Measurements from ENCODE around the gene CCDC169. TPM values are rescaled to one million over a fixed set of nuclear protein-coding genes. Genes with fewer than 3 reads are reported as not detected.
"Not testable (repeated sequence)": the region's sequence is repeated elsewhere in the genome, so short reads cannot be mapped to it uniquely, and the experiment has no call there.

The CCDC169 gene
- total RNA-seq, 1 donor from 2014 or later = 2.1 TPM

DNA sequence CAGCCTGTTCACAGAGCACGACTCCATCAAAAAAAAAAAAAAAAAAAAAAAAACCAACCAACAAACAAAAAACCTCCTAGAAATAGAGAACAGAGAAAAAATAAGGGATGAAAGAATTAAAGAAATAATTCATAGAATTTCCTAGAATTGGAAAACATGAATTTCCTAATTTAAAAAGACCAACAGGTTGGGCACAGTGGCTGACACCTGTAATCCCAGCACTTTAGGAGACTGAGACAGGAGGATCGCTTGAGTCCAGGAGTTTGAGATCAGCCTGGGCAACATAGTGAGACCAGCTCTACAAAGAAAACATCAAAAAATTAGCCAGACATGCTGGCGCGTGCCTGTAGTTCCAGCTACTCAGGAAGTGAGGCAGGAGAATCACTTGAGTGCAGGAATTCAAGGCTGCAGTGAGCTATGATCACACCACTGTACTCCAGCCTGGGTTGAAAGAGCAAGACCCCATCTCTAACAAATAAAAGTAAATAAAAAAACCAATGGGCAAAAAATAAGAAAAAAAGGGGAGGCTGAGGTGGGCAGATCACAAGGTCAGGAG lies 42.1 kb upstream of the CCDC169 start:
- peaks cover 0 to 17% (median 3%) of the 10 kb centered on the region in 3 donors for H3K4me1 ChIP-seq (ENCODE audit: control insufficient read depth in 3 of 3, insufficient read depth in 3 of 3, low read length in 3 of 3)

DNA sequence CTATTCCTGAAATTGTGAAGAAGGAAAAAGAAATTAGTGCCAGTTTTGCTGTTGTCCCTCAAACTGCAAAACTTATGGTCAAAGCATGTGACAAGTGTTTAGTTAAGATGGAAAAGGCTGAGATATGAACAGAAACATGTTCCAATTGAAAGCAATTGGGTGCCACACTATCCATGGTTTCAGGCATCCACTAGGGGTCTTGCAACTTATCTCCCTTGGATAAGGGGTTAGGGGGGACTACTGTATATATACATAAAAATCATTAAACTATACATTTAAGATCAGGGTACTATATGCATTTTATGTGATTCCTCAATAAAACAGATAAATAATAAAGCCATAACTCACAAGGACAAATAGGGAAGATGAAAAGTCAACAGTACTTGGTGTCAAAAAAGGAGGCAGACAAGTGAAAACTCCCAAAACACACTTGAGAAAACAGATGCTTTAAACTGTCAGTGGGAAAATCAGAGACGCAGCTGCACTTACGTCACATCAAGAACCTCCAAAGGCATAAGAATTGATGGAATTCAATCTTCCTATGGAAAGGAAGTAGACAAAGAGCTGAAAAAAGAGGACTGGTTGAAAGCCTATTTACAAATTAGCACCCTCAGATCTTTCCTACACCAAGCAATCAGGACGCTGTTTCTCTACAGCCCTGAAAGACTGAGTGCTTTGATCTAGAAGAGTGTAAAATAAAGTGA lies 40.5 kb upstream of the CCDC169 start:
- no peaks in the 10 kb centered on the region for H3K27me3 ChIP-seq (ENCODE audit: control insufficient read depth in 3 of 3, insufficient read depth in 3 of 3, low read length in 3 of 3)
- H3K36me3 ChIP-seq (ENCODE audit: control insufficient read depth in 3 of 3, insufficient read depth in 3 of 3, low read length in 3 of 3) = peaks cover 0 to 6% (median 0%) of the 10 kb centered on the region in 3 donors
- H3K4me3 ChIP-seq (ENCODE audit: low read length in 3 of 3) = no peak overlapping the region
- no peaks in the 10 kb centered on the region for H3K9me3 ChIP-seq (ENCODE audit: control insufficient read depth in 3 of 3, low read length in 3 of 3)
- H3K27ac ChIP-seq (ENCODE audit: low read depth, low read length) = no peak overlapping the region
- no peak overlapping the region for H3K9ac ChIP-seq (ENCODE audit: low read depth in 1 of 3, low read length in 3 of 3)
- H3K4me1 ChIP-seq (ENCODE audit: control insufficient read depth in 3 of 3, insufficient read depth in 3 of 3, low read length in 3 of 3) = peaks cover 0 to 15% (median 0%) of the 10 kb centered on the region in 3 donors

More for the DNA sequence above, 42.1 kb upstream of the CCDC169 start:
- H3K4me3 ChIP-seq (ENCODE audit: low read length in 3 of 3) = no peak overlapping the region
- no peaks in the 10 kb centered on the region for H3K9me3 ChIP-seq (ENCODE audit: control insufficient read depth in 3 of 3, low read length in 3 of 3)
- H3K27me3 ChIP-seq (ENCODE audit: control insufficient read depth in 3 of 3, insufficient read depth in 3 of 3, low read length in 3 of 3) = no peaks in the 10 kb centered on the region
- no peak overlapping the region for H3K27ac ChIP-seq (ENCODE audit: low read depth, low read length)
- H3K9ac ChIP-seq (ENCODE audit: low read depth in 1 of 3, low read length in 3 of 3) = no peak overlapping the region
- peaks cover 0 to 6% (median 0%) of the 10 kb centered on the region in 3 donors for H3K36me3 ChIP-seq (ENCODE audit: control insufficient read depth in 3 of 3, insufficient read depth in 3 of 3, low read length in 3 of 3)

DNA sequence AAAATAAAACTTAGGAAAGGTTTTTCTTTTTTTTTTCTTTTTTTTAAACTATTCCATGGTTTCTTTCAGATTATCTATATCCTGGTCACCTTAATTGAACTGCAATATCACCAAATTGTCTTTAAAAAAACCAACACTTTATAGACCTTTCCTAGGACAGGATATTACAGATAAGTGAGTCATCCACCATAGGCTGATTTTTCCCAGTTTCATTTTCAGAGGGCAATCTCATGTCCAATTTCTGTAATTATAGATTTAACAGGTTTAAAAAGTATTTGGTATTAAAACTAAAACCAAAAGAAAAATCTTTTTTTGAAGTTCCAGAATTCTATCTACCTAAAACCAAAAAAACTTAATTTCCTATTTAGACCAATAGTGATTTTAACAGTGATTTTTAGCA lies 35.4 kb upstream of the CCDC169 start:
- H3K4me3 ChIP-seq (ENCODE audit: low read length in 3 of 3) = no peak overlapping the region
- no peak overlapping the region for H3K27ac ChIP-seq (ENCODE audit: low read depth, low read length)
- peaks cover 0 to 7% (median 0%) of the 10 kb centered on the region in 3 donors for H3K4me1 ChIP-seq (ENCODE audit: control insufficient read depth in 3 of 3, insufficient read depth in 3 of 3, low read length in 3 of 3)
- H3K9me3 ChIP-seq (ENCODE audit: control insufficient read depth in 3 of 3, low read length in 3 of 3) = no peaks in the 10 kb centered on the region
- no peak overlapping the region for H3K9ac ChIP-seq (ENCODE audit: low read depth in 1 of 3, low read length in 3 of 3)
- H3K27me3 ChIP-seq (ENCODE audit: control insufficient read depth in 3 of 3, insufficient read depth in 3 of 3, low read length in 3 of 3) = no peaks in the 10 kb centered on the region
- peaks cover 0 to 26% (median 20%) of the 10 kb centered on the region in 3 donors for H3K36me3 ChIP-seq (ENCODE audit: control insufficient read depth in 3 of 3, insufficient read depth in 3 of 3, low read length in 3 of 3)

DNA sequence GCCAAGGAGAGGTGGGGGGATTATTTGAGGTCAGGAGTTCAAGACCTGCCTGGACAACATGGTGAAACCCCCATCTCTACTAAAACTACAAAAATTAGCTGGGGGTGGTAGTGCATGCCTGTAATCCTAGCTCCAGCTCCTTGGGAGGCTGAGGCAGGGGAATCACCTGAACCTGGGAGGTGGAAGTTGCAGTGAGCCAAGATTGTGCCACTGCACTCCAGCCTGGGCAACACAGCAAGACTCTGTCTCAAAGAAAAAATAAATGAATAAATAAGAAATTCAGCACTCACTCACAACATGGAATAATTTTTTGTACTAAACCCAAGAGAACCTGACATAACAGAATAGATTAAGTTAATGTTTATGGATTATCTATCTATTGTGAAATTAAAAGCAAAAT lies 34.6 kb upstream of the CCDC169 start:
- H3K27me3 ChIP-seq (ENCODE audit: control insufficient read depth in 3 of 3, insufficient read depth in 3 of 3, low read length in 3 of 3); H3K4me3 ChIP-seq (ENCODE audit: low read length in 3 of 3); H3K9me3 ChIP-seq (ENCODE audit: control insufficient read depth in 3 of 3, low read length in 3 of 3); H3K4me1 ChIP-seq (ENCODE audit: control insufficient read depth in 3 of 3, insufficient read depth in 3 of 3, low read length in 3 of 3); H3K9ac ChIP-seq (ENCODE audit: low read depth in 1 of 3, low read length in 3 of 3); H3K27ac ChIP-seq (ENCODE audit: low read depth, low read length): not testable (repeated sequence)
- H3K36me3 ChIP-seq (ENCODE audit: control insufficient read depth in 3 of 3, insufficient read depth in 3 of 3, low read length in 3 of 3) = peaks cover 0 to 31% (median 24%) of the 10 kb centered on the region in 3 donors

DNA sequence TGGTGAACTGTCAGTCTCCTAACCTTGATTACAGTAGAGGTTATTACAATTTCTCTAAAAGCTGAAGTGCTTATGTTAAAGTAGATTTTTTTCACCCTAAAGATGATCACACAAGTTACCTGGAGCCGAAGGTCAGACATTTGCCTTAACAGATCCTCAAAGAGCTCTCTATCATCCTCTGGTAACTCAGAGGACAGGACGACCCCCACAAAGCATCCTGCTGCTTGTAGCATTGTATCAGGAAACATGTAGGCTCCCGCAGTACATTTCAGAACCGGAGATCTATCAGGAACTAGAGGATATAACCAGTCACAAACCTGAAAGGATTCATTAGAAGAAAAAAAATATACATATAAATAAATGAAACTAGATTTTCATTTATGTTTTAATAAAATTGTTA lies 33.7 kb upstream of the CCDC169 start:
- H3K27ac ChIP-seq (ENCODE audit: low read depth, low read length) = no peak overlapping the region
- peaks cover 0 to 7% (median 0%) of the 10 kb centered on the region in 3 donors for H3K4me1 ChIP-seq (ENCODE audit: control insufficient read depth in 3 of 3, insufficient read depth in 3 of 3, low read length in 3 of 3)
- H3K9ac ChIP-seq (ENCODE audit: low read depth in 1 of 3, low read length in 3 of 3) = no peak overlapping the region
- H3K27me3 ChIP-seq (ENCODE audit: control insufficient read depth in 3 of 3, insufficient read depth in 3 of 3, low read length in 3 of 3) = no peaks in the 10 kb centered on the region
- no peak overlapping the region for H3K4me3 ChIP-seq (ENCODE audit: low read length in 3 of 3)
- H3K9me3 ChIP-seq (ENCODE audit: control insufficient read depth in 3 of 3, low read length in 3 of 3) = no peaks in the 10 kb centered on the region
- peaks cover 0 to 37% (median 28%) of the 10 kb centered on the region in 3 donors for H3K36me3 ChIP-seq (ENCODE audit: control insufficient read depth in 3 of 3, insufficient read depth in 3 of 3, low read length in 3 of 3)

DNA sequence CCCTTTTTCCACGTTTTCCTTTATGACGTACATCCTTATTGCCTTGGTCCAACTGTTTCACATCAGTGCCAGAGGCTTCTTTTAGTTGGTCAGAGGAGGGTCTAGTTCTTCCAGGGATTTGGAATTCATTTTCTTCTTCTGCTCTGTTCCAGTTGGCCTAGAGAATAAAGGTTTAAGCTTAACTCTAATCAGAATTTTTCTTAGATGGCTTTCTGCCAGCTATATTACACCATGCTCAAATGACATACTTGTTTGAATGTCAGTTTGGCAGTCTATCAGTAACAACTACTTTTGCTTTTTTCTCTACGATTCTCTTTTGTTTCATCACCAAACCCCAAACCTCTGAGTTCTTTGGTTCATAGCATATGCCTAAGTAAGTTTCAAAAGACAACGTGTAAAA lies 31.7 kb upstream of the CCDC169 start:
- H3K36me3 ChIP-seq (ENCODE audit: control insufficient read depth in 3 of 3, insufficient read depth in 3 of 3, low read length in 3 of 3) = peaks cover 7 to 47% (median 38%) of the 10 kb centered on the region in 3 donors
- H3K9me3 ChIP-seq (ENCODE audit: control insufficient read depth in 3 of 3, low read length in 3 of 3) = no peaks in the 10 kb centered on the region
- H3K9ac ChIP-seq (ENCODE audit: low read depth in 1 of 3, low read length in 3 of 3) = no peak overlapping the region
- no peak overlapping the region for H3K27ac ChIP-seq (ENCODE audit: low read depth, low read length)
- no peaks in the 10 kb centered on the region for H3K27me3 ChIP-seq (ENCODE audit: control insufficient read depth in 3 of 3, insufficient read depth in 3 of 3, low read length in 3 of 3)
- no peaks in the 10 kb centered on the region for H3K4me1 ChIP-seq (ENCODE audit: control insufficient read depth in 3 of 3, insufficient read depth in 3 of 3, low read length in 3 of 3)
- no peak overlapping the region for H3K4me3 ChIP-seq (ENCODE audit: low read length in 3 of 3)

DNA sequence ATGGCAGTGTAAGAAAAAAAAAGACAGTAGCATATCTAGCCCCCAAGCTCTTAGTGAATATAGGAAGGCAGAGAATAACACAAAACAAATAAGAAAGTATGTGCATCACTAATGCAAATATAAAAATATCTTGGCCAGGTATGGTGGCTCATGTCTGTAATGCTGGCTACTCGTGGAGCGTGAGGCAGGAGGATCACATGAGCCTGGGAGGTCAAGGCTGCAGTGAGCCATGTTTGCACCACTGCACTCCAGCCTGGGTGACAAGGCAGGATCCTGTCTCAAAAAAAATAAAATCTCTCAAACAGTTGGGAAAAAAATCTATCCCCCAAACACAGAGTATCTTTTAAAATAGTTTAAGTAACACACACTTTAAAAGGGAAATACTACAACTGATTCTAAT lies 31.2 kb upstream of the CCDC169 start:
- Histone ChIP-seq H3K27me3 (ENCODE audit: control insufficient read depth in 3 of 3, insufficient read depth in 3 of 3, low read length in 3 of 3) (no peaks in the 10 kb centered on the region), H3K9me3 (ENCODE audit: control insufficient read depth in 3 of 3, low read length in 3 of 3) (no peaks in the 10 kb centered on the region), H3K9ac (ENCODE audit: low read depth in 1 of 3, low read length in 3 of 3) (no peak overlapping the region), H3K27ac (ENCODE audit: low read depth, low read length) (no peak overlapping the region), H3K4me3 (ENCODE audit: low read length in 3 of 3) (no peak overlapping the region), H3K4me1 (ENCODE audit: control insufficient read depth in 3 of 3, insufficient read depth in 3 of 3, low read length in 3 of 3) (no peaks in the 10 kb centered on the region), H3K36me3 (ENCODE audit: control insufficient read depth in 3 of 3, insufficient read depth in 3 of 3, low read length in 3 of 3) (peaks cover 12 to 52% (median 39%) of the 10 kb centered on the region in 3 donors)

DNA sequence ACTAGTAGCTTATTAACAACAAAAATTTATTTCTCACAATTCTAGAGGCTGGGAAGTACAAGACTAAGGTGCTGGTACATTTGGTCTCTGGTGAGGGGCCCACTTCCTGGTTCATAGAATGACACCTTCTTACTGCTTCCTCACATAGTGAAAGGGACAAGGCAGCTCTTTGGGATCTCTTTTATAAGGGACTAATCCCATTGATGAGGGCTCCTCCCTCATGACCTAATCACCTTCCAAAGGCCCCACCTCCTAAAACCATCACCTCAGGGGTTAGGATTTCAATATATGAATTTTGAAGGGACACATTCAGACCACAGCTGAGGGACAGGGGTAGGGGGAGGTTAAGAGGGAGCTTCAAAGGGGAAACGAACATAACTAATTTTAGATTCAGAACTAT lies 28.3 kb upstream of the CCDC169 start:
- H3K36me3 ChIP-seq (ENCODE audit: control insufficient read depth in 3 of 3, insufficient read depth in 3 of 3, low read length in 3 of 3) = peaks cover 12 to 63% (median 47%) of the 10 kb centered on the region in 3 donors
- H3K4me1 ChIP-seq (ENCODE audit: control insufficient read depth in 3 of 3, insufficient read depth in 3 of 3, low read length in 3 of 3) = no peaks in the 10 kb centered on the region
- no peak overlapping the region for H3K4me3 ChIP-seq (ENCODE audit: low read length in 3 of 3)
- no peaks in the 10 kb centered on the region for H3K9me3 ChIP-seq (ENCODE audit: control insufficient read depth in 3 of 3, low read length in 3 of 3)
- H3K9ac ChIP-seq (ENCODE audit: low read depth in 1 of 3, low read length in 3 of 3) = no peak overlapping the region
- no peak overlapping the region for H3K27ac ChIP-seq (ENCODE audit: low read depth, low read length)
- no peaks in the 10 kb centered on the region for H3K27me3 ChIP-seq (ENCODE audit: control insufficient read depth in 3 of 3, insufficient read depth in 3 of 3, low read length in 3 of 3)

DNA sequence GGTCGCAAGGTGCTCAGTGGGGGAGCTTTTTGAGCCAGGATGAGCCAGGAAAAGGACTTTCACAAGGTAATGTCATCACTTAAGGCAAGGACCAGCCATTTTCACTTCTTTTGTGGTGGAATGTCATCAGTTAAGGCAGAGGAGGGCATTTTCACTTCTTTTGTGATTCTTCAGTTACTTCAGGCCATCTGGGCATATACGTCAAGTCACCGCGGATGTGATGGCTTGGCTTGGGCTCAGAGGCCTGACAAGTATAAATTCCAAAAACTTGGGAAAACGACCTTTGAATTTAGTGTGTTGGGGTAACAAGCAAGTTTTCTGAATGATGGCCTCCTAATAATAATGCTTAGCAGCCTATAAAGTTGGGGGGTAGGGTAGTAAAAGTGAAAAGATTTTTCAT lies 27.3 kb upstream of the CCDC169 start:
- not testable (repeated sequence) for H3K4me3 ChIP-seq (ENCODE audit: low read length in 3 of 3); H3K27me3 ChIP-seq (ENCODE audit: control insufficient read depth in 3 of 3, insufficient read depth in 3 of 3, low read length in 3 of 3); H3K27ac ChIP-seq (ENCODE audit: low read depth, low read length); H3K9ac ChIP-seq (ENCODE audit: low read depth in 1 of 3, low read length in 3 of 3); H3K4me1 ChIP-seq (ENCODE audit: control insufficient read depth in 3 of 3, insufficient read depth in 3 of 3, low read length in 3 of 3); H3K9me3 ChIP-seq (ENCODE audit: control insufficient read depth in 3 of 3, low read length in 3 of 3)
- H3K36me3 ChIP-seq (ENCODE audit: control insufficient read depth in 3 of 3, insufficient read depth in 3 of 3, low read length in 3 of 3) = peaks cover 12 to 55% (median 41%) of the 10 kb centered on the region in 3 donors

DNA sequence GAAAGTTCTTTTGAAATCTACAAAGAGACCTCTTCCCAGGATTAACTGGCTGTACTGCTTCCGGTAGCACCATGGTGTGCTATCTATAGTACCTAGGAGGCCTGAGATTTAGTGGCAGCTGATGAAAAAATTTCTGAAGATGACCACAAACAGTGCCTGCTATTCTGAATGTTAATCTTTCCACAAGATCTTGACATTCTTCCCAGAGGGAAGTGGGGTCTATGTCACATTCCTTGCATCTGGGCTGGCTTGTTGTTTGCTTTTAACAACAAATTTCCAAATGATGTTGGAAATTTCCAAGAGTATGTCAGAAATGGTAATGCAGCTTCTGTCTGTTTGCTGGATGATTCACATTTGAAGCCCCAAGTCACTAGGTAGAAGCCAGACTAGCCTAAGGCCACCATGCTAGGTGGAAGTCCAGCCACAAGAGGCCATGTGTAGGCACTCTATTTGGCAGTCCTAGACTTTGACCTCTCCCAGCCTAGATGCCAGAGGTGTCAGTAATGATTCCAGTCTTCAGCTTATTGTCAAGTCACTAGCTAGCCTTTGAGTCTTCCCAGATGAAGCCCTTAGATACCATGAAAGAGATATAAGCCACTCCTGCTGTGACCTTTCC lies 26.4 kb upstream of the CCDC169 start:
- Histone ChIP-seq H3K36me3 (ENCODE audit: control insufficient read depth in 3 of 3, insufficient read depth in 3 of 3, low read length in 3 of 3) (peaks cover 12 to 53% (median 41%) of the 10 kb centered on the region in 3 donors), H3K9me3 (ENCODE audit: control insufficient read depth in 3 of 3, low read length in 3 of 3) (no peaks in the 10 kb centered on the region), H3K4me3 (ENCODE audit: low read length in 3 of 3) (no peak overlapping the region), H3K4me1 (ENCODE audit: control insufficient read depth in 3 of 3, insufficient read depth in 3 of 3, low read length in 3 of 3) (no peaks in the 10 kb centered on the region), H3K27ac (ENCODE audit: low read depth, low read length) (no peak overlapping the region), H3K27me3 (ENCODE audit: control insufficient read depth in 3 of 3, insufficient read depth in 3 of 3, low read length in 3 of 3) (no peaks in the 10 kb centered on the region), H3K9ac (ENCODE audit: low read depth in 1 of 3, low read length in 3 of 3) (no peak overlapping the region)
